ENCODE data around the gene LTA4H. TPM values are rescaled to one million over a fixed set of nuclear protein-coding genes. Genes with fewer than 3 reads are reported as not detected.

LTA4H gene
- total RNA-seq, 4 donors from 2014 or later = 66.0 to 84.7 (median 75.5) TPM

- TF ChIP-seq CTCF (IDR thresholded peaks at IDR 0.05) (no peak), POLR2A (IDR thresholded peaks at IDR 0.05) (no peak)
- DNase-seq (ENCODE audit: low spot score in 2 of 2) = no peak
- no peak overlapping the region for H3K4me3 ChIP-seq (ENCODE audit: low read depth, poor library complexity, severe bottlenecking)
- 75 to 85% methylated on average over 7 of the region's 7 CpGs for WGBS, 2 donors
- intact Hi-C loops (cut with DNase I; ENCODE audit: low total_unique reads) = no loop called here
These were observed 45.3 kb downstream of the LTA4H start for GRCh38 chr12:95990136-95990535.

GRCh38 chr12:95989504-95990123 is 45.8 kb downstream of the LTA4H start:
- intact Hi-C loops (cut with DNase I; ENCODE audit: low total_unique reads) = no loop called here
- TF ChIP-seq CTCF (IDR thresholded peaks at IDR 0.05) (no peak), POLR2A (IDR thresholded peaks at IDR 0.05) (no peak)
- no peak for DNase-seq (ENCODE audit: low spot score in 2 of 2)
- 63 to 68% methylated on average over 4 of the region's 4 CpGs for WGBS, 2 donors
- H3K4me3 ChIP-seq (ENCODE audit: low read depth, poor library complexity, severe bottlenecking) = no peak overlapping the region

GRCh38 chr12:95988506-95989275 is 46.7 kb downstream of the LTA4H start:
- intact Hi-C loops (cut with DNase I; ENCODE audit: low total_unique reads) = no loop called here
- WGBS, 2 donors = 74 to 88% methylated on average over 11 of the region's 11 CpGs
- no peak overlapping the region for H3K4me3 ChIP-seq (ENCODE audit: low read depth, poor library complexity, severe bottlenecking)
- TF ChIP-seq CTCF (IDR thresholded peaks at IDR 0.05) = no peak
- no peak for TF ChIP-seq POLR2A (IDR thresholded peaks at IDR 0.05)
- DNase-seq (ENCODE audit: low spot score in 2 of 2) = no peak

- DNase-seq (ENCODE audit: low spot score in 2 of 2) = no peak
- 80 to 81% methylated on average over 14 of the region's 14 CpGs for WGBS, 2 donors
- no peak for TF ChIP-seq CTCF (IDR thresholded peaks at IDR 0.05)
- no peak for TF ChIP-seq POLR2A (IDR thresholded peaks at IDR 0.05)
- intact Hi-C loops (cut with DNase I; ENCODE audit: low total_unique reads) = no loop called here
- H3K4me3 ChIP-seq (ENCODE audit: low read depth, poor library complexity, severe bottlenecking) = no peak overlapping the region
These were observed 48.5 kb downstream of the LTA4H start for GRCh38 chr12:95986635-95987570.

- 45 to 62% methylated on average over 1 of the region's 1 CpG for WGBS, 2 donors
- no peak for DNase-seq (ENCODE audit: low spot score in 2 of 2)
- intact Hi-C loops (cut with DNase I; ENCODE audit: low total_unique reads) = no loop called here
- no peak overlapping the region for H3K4me3 ChIP-seq (ENCODE audit: low read depth, poor library complexity, severe bottlenecking)
- TF ChIP-seq POLR2A (IDR thresholded peaks at IDR 0.05) (no peak), CTCF (IDR thresholded peaks at IDR 0.05) (no peak)
These were observed 50.7 kb downstream of the LTA4H start for GRCh38 chr12:95984682-95985081.
